ENCODE measurements around the gene TSPEAR. TPM values are rescaled to one million over a fixed set of nuclear protein-coding genes. Genes with fewer than 3 reads are reported as not detected.

TSPEAR gene
- total RNA-seq, 2 experiments from 2014 or later, result not detected

DNA sequence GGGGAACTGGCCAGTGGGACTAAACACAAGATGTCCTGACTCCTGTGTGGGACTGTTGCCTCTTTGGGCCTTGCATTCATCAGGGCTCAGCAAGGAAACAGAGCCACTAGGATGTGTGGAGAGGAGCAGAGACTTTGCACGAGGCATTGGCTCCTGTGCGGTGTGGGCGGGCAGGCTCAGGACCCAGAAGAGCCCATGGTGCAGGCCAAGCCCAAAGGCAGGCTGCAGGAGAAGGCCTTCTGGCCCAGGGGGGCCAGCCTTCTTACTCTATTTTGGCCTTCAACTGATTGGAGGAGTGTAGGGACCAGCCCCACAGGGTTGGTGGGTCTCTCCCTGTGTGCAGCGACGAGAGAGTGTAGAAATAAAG is 232.6 kb downstream of the TSPEAR start:
- DNase-seq (ENCODE audit: low spot score), result no peak
- TF ChIP-seq EZH2phosphoT487 (IDR thresholded peaks at IDR 0.05; ENCODE audit: borderline replicate concordance, low read depth, low read length), result no peak
- TF ChIP-seq, protein P1, sequence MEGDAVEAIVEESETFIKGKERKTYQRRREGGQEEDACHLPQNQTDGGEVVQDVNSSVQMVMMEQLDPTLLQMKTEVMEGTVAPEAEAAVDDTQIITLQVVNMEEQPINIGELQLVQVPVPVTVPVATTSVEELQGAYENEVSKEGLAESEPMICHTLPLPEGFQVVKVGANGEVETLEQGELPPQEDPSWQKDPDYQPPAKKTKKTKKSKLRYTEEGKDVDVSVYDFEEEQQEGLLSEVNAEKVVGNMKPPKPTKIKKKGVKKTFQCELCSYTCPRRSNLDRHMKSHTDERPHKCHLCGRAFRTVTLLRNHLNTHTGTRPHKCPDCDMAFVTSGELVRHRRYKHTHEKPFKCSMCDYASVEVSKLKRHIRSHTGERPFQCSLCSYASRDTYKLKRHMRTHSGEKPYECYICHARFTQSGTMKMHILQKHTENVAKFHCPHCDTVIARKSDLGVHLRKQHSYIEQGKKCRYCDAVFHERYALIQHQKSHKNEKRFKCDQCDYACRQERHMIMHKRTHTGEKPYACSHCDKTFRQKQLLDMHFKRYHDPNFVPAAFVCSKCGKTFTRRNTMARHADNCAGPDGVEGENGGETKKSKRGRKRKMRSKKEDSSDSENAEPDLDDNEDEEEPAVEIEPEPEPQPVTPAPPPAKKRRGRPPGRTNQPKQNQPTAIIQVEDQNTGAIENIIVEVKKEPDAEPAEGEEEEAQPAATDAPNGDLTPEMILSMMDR (conservative IDR thresholded peaks at IDR 0.05; ENCODE audit: low read length), result no peak
- no peaks in the 10 kb centered on the region for H3K9me2 ChIP-seq (ENCODE audit: insufficient read depth, low read length)
- ChIA-PET CTCF (ENCODE audit: unreplicated experiment) (no interaction called here), POLR2A (no interaction called here)
- H3K4me2 ChIP-seq (ENCODE audit: low read length), result no peak overlapping the region
- BruUV-seq (replicated peaks), result no TSS peak
- H3K9me3 ChIP-seq (ENCODE audit: low read length), result no peaks in the 10 kb centered on the region
- no peak overlapping the region for H2AFZ ChIP-seq (ENCODE audit: low read length)
- intact Hi-C loops (cut with micrococcal nuclease; ENCODE audit: unreplicated experiment), result no loop called here
- no peak overlapping the region for H3K27ac ChIP-seq (ENCODE audit: low read depth, low read length, poor library complexity, severe bottlenecking)
- no peaks in the 10 kb centered on the region for H3K4me1 ChIP-seq (ENCODE audit: insufficient read depth, low read length, poor library complexity, severe bottlenecking)
- H4K20me1 ChIP-seq (ENCODE audit: insufficient read depth, low read length), result no peaks in the 10 kb centered on the region
- no peak overlapping the region for H3K4me3 ChIP-seq (ENCODE audit: low read depth, low read length, poor library complexity, severe bottlenecking)
- no peaks in the 10 kb centered on the region for H3K36me3 ChIP-seq (ENCODE audit: insufficient read depth, low read length)
- no peaks in the 10 kb centered on the region for H3K79me2 ChIP-seq (ENCODE audit: insufficient read depth, low read depth, low read length)

GRCh38 chr21:44478124-44478800 is 233.1 kb downstream of the TSPEAR start:
- Histone ChIP-seq H3K36me3 (ENCODE audit: insufficient read depth, low read length) (no peaks in the 10 kb centered on the region), H4K20me1 (ENCODE audit: insufficient read depth, low read length) (no peaks in the 10 kb centered on the region), H3K79me2 (ENCODE audit: insufficient read depth, low read depth, low read length) (no peaks in the 10 kb centered on the region), H3K9me3 (ENCODE audit: low read length) (no peaks in the 10 kb centered on the region), H3K4me3 (ENCODE audit: low read depth, low read length, poor library complexity, severe bottlenecking) (no peak overlapping the region), H3K4me2 (ENCODE audit: low read length) (no peak overlapping the region), H3K4me1 (ENCODE audit: insufficient read depth, low read length, poor library complexity, severe bottlenecking) (no peaks in the 10 kb centered on the region), H2AFZ (ENCODE audit: low read length) (no peak overlapping the region), H3K9me2 (ENCODE audit: insufficient read depth, low read length) (no peaks in the 10 kb centered on the region), H3K27ac (ENCODE audit: low read depth, low read length, poor library complexity, severe bottlenecking) (no peak overlapping the region)
- TF ChIP-seq, protein P1 (conservative IDR thresholded peaks at IDR 0.05; ENCODE audit: low read length), result no peak
- TF ChIP-seq EZH2phosphoT487 (IDR thresholded peaks at IDR 0.05; ENCODE audit: borderline replicate concordance, low read depth, low read length), result no peak
- ChIA-PET POLR2A (no interaction called here), CTCF (ENCODE audit: unreplicated experiment) (no interaction called here)
- no peak for DNase-seq (ENCODE audit: low spot score)
- no TSS peak for BruUV-seq (replicated peaks)
- intact Hi-C loops (cut with micrococcal nuclease; ENCODE audit: unreplicated experiment), result no loop called here

DNA sequence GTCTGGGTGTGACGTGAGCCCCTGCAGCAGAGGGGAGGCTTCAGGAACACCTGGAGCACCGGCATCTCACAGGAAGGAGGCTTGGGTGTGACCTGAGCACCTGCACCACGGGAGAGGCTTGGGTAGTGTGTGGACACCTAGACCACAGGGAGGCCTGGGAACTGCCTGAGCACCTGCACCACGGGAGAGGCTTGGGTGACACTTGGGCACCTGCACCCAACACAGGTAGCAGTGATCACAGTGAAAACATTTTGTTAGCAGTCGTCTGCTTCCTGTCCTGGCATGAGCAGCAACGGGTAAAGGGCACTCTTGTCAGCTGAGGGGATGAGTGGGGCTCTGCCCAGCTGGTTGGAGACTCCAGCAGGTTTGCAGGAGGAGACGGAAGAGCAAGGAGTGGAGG is 233.7 kb downstream of the TSPEAR start:
- Histone ChIP-seq H3K9me3 (ENCODE audit: low read length) (no peaks in the 10 kb centered on the region), H2AFZ (ENCODE audit: low read length) (no peak overlapping the region), H3K4me2 (ENCODE audit: low read length) (no peak overlapping the region), H3K27ac (ENCODE audit: low read depth, low read length, poor library complexity, severe bottlenecking) (no peak overlapping the region), H3K4me3 (ENCODE audit: low read depth, low read length, poor library complexity, severe bottlenecking) (no peak overlapping the region), H3K4me1 (ENCODE audit: insufficient read depth, low read length, poor library complexity, severe bottlenecking) (no peaks in the 10 kb centered on the region), H3K36me3 (ENCODE audit: insufficient read depth, low read length) (no peaks in the 10 kb centered on the region), H4K20me1 (ENCODE audit: insufficient read depth, low read length) (no peaks in the 10 kb centered on the region), H3K9me2 (ENCODE audit: insufficient read depth, low read length) (no peaks in the 10 kb centered on the region), H3K79me2 (ENCODE audit: insufficient read depth, low read depth, low read length) (no peaks in the 10 kb centered on the region)
- ChIA-PET CTCF (ENCODE audit: unreplicated experiment) (no interaction called here), POLR2A (no interaction called here)
- intact Hi-C loops (cut with micrococcal nuclease; ENCODE audit: unreplicated experiment), result no loop called here
- BruUV-seq (replicated peaks), result no TSS peak
- DNase-seq (ENCODE audit: low spot score), result no peak
- TF ChIP-seq, protein P1 (conservative IDR thresholded peaks at IDR 0.05; ENCODE audit: low read length), result no peak
- no peak for TF ChIP-seq EZH2phosphoT487 (IDR thresholded peaks at IDR 0.05; ENCODE audit: borderline replicate concordance, low read depth, low read length)

Measured in OCI-LY7 (cell line).